Measurements from ENCODE around the gene MYO9A.

DNA sequence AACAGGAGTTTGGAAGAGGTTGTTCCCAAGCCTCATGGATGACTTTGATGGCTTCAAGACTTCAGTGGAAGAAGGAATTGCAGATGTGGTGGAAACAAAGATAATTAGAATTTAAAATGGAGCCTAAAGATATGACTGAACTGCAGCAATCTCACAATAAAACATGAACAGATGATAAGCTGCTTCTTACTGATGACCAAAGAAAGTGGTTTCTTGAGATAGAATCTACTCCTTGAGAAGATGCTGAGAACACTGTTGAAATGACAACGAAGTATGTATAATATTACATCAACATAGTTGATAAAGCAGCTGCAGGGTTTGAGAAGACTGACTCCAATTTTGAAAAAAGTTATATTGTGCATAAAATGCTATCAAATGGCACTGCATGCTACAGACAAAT, 21.2 kb downstream of the MYO9A start:
- no peak for TF ChIP-seq POLR2A (IDR thresholded peaks at IDR 0.05; ENCODE audit: low read length)
- TF ChIP-seq GATA1 (IDR thresholded peaks at IDR 0.05; ENCODE audit: low read depth, low read length): no peak
